Tibial nerve (tissue), 3 donors: ENCODE results near the gene MEIS2.

Experiments
- POLR2A ChIP-seq, 2 donors: fragments of 450-650 bp; IDR thresholded peaks; one replicate each; pipeline ENCODE4 v1.6.1; 2017; ENCODE audit warnings: antibody characterized with exemption in 2 of 2, mild to moderate bottlenecking in 2 of 2, moderate library complexity in 2 of 2
- TF ChIP-seq, protein P1 (sequence below), 5 experiments: fragments of 200-600 bp in 3 of 5; fragments of 450-650 bp in 2 of 5; sonication (generic) in 3 of 5; IDR thresholded peaks; one replicate each; pipeline ENCODE4 v1.5.1; 2016 to 2019; ENCODE audit warnings: antibody characterized with exemption in 5 of 5, mild to moderate bottlenecking in 3 of 5, moderate library complexity in 2 of 5

GRCh38 chr15:36951731-36952247 lies 148.6 kb downstream of the MEIS2 start:
- TF ChIP-seq, protein P1, sequence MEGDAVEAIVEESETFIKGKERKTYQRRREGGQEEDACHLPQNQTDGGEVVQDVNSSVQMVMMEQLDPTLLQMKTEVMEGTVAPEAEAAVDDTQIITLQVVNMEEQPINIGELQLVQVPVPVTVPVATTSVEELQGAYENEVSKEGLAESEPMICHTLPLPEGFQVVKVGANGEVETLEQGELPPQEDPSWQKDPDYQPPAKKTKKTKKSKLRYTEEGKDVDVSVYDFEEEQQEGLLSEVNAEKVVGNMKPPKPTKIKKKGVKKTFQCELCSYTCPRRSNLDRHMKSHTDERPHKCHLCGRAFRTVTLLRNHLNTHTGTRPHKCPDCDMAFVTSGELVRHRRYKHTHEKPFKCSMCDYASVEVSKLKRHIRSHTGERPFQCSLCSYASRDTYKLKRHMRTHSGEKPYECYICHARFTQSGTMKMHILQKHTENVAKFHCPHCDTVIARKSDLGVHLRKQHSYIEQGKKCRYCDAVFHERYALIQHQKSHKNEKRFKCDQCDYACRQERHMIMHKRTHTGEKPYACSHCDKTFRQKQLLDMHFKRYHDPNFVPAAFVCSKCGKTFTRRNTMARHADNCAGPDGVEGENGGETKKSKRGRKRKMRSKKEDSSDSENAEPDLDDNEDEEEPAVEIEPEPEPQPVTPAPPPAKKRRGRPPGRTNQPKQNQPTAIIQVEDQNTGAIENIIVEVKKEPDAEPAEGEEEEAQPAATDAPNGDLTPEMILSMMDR (IDR thresholded peaks at IDR 0.05) = no peak
- TF ChIP-seq POLR2A (IDR thresholded peaks at IDR 0.05) = no peak
